Esophagus mucosa (tissue), 1 donor: ENCODE data around the gene GLT1D1. TPM values are rescaled to one million over a fixed set of nuclear protein-coding genes. Genes with fewer than 3 reads are reported as not detected.

Experiments used
- ATAC-seq: fragments of 200-7000 bp; cut with Tn5 transposase; one replicate; pipeline ENCODE4 v1.9.1; 2020
- total RNA-seq: library from RNA; stranded (reverse); gene quantifications from one replicate; pipeline ENCODE4 v1.2.4, GENCODE V29; 2023
- donor health status: DM: yes; HTN: yes; CAD: no.

GLT1D1 gene
- total RNA-seq, 1 donor from 2014 or later = 0.64 TPM

DNA sequence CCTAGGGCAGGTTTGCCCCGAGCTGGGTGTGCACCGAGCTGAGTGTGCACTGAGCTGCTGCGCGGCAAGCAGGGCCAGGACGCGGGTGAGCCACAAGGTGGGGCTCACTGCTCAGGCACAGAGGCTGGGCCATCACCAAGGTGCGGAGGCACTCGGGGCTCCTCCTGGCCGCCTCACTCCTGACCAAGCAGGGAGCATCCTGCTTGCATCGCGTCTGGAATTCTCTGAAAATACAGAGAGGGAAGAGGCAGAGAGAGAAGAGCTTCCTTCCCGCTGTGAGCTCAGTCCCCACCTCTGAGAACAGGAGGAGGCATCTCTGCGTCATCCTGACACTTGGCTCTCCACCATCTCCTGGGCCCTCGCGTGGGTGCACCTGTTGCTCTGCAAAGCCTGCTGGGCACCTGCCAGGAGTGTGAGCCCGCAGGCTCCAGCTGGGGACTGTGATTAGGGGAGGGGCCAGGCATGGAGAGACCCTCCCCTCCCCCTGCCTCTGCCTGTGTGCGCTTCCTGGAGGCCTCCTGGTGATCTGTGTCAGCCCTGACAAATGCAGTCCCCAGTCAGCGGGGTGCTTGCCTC is 116.3 kb downstream of the GLT1D1 start:
- peak; percentile 83 for ATAC-seq

DNA sequence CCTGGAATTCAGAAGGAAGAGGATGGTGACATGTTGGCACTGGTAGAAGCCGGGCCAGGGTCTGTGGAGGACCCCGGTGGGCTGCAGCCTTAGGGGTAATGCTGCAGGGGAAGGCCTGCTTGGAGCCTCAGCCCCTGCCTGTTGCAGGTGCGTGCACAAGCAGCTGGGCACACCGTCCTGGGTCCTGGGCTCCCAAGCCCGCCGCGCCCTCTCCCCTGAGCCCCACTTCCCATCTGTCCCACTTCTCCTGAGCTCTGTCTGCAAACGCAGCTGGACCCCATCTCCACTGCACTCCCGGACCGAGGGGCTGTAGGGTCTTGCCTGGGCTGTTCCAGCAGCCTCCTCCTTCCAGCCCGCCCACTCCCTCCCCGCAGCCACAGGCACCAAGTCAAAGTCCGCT is 116.8 kb downstream of the GLT1D1 start:
- ATAC-seq = no peak

DNA sequence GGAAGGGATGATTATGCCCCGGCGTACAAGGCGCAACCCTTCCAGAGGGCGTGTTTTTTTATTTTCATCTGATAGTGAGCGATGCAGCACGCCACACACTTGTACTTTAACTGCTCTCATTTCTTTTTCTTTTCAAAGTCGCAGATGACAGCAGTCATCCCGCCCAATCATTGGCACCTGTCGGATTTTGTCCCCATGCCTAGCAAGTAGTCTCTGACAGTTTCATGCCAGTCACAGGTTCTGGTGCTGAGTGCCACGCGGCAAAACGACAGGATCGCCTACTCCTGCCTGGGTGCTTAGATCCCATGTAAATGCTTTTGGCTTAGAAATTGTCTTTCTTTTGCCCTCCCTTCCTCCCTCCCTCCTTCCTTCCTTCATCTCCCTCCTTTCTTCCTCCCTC is 117.7 kb downstream of the GLT1D1 start:
- no peak for ATAC-seq

DNA sequence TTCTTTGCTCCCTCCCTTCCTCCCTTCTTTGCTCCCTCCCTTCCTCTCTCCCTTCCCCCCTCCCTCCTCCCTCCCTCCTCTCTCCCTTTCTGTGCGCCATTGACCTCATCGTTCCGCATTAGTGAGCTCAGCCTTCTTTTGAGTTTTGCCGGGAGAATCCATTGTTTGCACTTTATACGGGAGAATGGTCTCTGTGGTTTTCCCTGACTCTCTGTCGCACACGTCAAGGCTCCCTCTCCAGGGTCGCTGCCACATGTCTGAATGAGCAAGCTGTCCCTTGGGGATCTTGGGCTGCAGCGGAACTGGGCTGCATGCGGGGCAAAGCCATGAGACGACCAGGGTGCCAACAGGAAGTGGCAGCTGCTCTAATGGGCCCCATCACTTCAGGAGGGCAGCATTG is 118.5 kb downstream of the GLT1D1 start:
- no peak for ATAC-seq

DNA sequence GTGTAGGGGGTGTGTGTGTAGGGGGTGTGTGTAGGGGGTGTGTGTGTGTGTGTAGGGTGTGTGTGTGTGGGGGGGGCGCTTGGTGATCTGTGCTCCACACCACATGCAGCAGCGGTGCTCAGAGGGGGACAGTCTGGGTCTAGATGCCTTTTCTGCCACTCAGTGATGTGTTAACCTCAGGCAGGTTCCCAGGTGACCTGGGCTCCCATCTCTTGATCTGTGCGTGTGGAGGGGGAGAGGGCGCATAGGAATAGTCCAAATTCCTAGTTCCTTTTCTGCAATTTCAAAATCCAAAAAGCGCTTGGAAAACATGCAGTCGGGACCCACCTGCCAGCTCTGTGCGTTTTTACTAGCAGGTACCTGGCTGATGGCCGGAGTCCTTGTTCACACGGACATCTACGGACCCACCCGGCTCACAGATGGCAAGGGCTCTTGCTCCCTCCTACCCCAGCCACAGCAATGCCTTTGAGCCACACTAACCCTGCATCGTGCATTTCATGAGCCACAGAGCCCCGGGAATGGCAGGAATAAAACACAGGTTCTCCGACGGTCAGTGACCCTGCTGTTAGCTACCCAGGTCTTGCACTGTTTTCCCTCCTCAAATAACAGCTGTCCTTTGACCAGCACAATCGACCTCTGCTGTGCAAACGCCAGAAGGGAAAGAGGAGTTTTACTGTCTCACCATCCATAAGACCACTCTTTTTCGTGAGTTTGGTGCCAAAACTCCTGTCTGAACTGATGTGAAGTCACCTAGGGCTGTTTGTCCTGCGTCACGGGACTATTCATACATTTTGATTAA is 120.8 kb downstream of the GLT1D1 start:
- no peak for ATAC-seq

DNA sequence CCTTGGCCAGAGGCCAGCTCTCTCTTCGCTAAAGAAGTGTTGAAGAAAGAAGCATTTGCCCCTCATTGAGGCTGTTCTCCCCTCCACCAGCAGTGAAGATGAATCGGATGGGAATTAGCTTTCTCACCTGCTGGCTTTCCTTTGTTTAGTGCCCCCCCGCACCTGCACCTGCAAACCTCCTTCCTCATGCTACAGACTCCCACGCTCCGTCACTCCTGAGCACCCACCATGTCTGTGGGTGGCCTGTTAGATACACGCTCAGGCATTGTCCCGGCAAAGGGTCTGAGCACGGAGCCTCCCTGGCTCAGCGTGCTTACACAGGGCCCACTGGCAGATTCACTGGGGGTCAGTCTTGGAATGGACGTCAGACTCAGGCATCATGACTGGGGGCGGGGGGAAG is 121.6 kb downstream of the GLT1D1 start:
- ATAC-seq = no peak

DNA sequence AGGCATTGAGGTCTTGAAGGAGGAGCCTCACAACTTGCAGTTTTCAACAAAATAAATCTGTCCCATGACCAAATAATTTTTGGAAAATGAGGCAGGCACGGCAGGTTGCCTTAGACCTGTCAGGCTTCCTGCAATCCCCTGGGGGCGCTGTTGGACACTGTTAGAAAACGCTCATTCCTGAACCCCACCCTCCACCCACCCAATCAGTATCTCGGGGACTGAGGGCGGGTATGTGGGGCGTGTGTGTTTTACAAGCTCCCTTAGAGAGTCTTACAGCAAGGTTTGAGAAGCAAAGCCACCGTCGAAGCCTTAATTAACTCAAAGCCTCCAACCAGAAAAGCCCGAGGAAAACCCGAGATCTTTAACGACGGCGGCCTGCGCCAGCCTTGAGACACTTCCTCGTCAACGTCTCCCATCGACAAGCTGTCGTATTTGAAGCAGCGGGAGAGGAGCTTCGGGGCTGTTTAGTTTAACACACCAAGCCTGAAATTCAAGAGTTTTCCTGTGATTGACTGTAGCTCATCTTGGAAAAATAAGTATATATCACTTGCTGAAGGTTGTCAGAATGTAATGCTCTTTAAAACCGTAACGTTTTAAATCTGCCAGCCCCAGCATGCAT is 123.0 kb downstream of the GLT1D1 start:
- ATAC-seq = no peak

DNA sequence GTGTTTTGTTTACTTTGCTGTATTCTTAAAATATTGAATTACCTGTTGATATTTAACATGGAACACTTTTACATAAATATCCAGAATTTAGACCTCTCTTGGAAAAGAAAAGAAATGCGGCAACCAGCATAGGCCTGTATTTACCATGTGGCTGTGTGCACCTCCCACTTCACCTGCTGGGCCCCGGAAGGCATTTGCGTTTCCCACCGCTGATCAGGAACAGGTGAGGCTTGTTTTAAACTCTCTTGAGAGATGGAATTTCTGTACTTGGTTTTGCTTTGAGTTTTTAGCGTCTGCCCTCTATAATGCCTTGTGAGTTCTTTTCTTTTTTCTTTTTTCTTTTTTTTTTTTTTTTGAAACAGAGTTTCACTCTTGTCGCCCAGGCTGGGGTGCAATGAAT is 124.2 kb downstream of the GLT1D1 start:
- no peak for ATAC-seq

DNA sequence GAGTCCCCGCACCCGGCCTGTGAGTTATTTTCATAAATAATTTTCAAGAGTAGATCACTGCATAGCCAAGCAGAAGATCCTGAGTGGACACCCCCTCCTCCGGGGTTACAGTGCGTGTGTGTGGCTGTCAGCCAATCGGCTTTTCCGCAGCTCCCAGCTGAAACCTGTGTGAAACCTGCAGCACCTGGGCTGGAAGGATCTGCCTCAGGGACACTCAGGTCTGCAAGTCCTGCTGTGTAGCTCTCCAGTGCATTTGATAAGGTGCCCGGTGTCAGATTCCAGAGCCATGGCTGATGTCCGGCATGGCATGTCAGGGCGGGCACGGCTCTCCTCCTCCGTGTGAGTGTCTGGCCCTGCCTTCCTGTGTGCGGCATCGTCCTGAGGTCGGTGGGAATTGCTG is 124.8 kb downstream of the GLT1D1 start:
- ATAC-seq = no peak

DNA sequence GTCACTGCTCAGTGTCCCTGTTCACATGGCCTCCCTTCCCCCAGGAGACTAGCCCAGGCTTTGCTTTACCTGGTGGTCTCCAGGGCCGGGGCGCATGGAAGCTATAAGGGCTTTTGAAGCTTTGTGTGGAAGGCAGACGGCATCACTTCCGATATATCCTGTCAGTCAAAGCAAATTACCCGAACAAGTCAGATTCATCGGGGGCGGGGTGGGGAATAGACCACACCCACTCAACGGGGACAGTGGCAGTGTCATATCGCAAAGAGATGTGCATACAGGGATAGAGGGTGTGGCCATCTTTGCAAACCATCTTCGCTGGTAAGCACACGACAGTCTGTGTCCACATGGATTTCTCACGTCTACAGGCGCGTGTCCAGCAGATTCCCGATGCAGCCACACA is 127.3 kb downstream of the GLT1D1 start:
- ATAC-seq = no peak

DNA sequence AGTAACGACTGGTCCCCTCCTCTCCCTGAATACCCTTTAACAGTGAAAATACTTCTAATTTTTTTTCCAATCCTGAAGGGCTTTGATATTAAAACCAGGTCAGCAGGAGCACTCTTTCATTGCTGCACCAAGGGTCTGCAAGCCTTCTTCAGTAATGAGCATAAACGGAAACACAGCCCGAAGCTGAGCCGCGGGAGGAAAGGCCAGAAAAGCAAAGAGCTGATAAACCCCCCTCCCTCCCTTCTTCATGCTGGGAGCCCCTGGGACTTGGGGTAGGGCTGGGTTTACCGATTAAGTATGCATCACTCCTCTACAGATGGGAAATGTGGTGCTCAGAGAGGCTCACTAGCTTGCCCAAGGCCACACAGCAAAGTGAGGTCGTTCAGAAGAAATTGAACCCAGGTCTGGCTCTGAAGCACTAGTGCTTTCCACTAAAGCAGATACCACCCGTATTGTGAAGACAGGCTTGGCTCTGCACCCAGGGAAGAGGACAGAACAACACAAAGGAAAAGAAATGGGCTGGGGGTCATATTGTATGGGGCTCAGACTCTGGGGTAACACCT is 128.8 kb downstream of the GLT1D1 start:
- no peak for ATAC-seq

DNA sequence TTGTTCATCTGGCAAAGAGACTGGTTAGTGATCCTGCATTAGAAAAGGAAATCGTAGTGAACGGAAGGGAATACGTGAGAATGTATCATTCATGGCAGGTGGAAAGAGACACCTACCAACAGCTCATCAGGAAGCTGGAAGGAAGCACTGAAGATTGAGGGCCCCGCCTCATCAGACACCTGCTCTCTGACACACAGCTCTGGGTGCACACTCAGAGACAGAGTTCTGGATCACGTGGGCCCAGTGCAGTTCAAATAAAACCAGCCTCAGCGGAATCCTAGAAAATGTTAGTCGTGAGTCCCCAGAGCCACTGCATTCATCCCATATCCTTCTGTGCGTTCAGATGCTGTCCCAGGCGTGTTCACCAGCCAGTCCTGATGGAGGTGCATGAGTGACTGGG is 129.7 kb downstream of the GLT1D1 start:
- no peak for ATAC-seq

DNA sequence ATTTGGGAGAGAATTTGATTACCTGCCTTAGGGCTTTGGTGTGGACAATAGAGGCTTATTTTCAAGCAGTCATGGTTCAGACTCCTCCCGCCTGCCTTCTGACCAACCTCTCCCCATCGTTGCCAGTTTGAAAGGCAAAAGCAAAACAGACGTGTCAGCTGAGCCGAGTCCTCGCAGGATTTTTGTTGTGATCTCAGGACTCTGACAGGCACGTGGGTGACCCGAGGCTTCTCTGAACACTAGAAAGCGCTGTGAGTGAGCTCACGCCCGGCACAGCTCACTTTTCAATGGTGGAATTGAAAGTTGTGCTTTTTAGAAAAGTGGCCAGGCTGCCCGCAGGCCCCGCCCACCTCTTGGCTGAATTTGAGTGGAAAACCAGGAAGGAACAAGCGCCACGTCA is 130.1 kb downstream of the GLT1D1 start:
- ATAC-seq = no peak

DNA sequence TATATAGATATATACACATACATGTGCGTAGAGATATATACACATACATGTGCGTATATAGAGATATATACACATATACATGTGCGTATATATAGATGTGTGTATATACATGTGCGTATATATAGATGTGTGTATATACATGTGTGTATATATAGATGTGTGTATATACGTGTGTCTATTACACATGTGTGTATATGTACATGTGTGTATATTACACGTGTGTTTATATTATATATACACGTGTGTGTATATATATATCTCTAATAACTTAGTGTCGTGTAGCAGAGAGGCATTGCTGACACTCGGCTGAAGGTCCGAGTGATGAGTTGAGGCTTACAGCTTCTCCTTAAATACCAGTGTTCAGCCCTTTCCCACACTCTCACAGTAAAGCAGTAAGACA is 133.7 kb downstream of the GLT1D1 start:
- ATAC-seq = no peak

DNA sequence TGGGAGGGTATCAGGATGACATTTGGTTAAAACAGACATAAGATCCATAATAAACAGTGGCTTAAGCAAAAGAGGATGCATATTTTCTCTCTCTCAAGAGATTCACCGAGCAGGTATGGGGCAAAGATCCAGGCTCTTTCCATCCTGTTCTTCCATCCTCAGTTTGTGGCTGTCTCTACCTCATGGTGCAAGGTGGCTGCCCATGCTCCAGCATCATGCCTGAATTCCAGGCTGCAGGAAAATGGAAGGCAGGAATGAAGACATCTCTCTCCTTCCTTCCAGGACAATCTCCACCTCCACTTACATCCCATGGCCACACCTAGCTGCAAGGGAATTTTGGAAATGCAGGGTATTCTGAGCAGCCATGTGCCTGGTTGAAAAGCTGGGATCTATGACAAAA is 136.0 kb downstream of the GLT1D1 start:
- no peak for ATAC-seq

DNA sequence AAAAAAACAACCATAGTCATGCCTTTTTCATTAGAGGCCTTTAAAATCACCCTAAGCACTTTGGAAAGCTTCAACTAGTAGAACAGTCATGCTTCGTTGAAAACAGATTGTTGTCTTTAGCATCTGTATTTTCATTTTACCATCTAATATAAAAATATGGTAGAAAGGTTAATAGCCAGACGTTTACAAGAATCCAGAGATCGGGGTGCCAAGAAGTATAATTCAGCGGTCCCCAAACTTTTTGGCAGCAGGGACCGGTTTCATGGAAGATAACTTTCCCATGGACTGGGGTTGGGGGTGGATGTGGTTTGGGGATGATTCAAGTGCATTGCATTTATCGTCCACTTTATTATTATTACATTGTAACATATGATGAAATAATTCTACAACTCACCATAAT is 138.4 kb downstream of the GLT1D1 start:
- ATAC-seq = no peak

DNA sequence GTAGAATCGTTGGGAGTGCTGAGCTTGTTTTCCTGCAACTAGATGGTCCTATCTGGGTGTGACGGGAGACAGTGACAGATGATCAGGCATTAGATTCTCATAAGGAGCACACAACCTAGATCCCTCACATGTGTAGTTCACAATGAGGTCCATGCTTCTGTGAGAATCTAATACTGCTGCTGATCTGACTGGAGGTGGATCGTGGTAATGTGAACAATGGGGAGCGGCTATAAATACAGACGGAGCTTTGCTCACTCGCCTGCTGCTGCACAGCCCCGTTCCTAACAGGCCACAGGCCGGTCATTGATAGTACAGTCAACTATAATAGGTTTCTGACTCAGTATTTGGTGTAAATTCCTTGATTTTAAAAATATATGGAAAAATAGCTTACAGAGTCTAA is 138.8 kb downstream of the GLT1D1 start:
- no peak for ATAC-seq

DNA sequence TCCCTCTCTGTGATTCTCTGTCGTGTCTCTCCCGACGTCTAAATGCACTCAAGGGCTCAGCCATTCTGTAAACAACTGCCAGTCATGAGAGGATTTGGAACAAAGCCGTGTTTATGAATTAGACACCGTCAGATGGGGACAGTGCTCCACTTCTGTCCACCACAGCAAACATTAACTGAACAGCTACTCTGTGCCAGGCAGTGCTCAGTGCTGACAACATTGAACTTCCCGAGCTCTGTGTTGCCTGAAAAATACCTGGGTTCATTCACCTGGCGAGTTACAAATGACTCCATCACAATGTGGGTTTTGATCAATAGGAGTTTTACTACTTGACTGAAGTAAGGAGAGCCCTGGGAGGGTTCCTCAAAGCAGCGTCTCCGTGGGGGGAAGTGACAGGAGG is 139.3 kb downstream of the GLT1D1 start:
- no peak for ATAC-seq

DNA sequence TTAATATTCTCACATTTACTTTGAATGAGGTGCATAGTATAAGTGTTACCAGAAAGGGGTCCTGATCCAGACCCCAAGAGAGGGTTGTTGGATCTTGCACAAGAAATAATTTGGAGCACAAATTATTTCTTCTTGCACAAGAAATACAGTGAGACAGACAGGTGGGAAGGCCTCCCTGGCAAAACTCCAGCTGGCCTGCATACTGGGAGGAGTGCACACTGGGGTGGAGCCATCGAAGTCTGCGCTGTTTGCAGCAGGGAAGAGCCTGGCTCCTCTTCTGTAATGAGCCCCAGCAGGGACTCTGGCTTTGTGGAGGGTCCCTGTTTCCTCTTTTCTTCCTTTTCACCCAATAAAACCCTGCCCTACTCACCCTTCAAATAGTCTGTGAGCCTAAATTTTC is 141.6 kb downstream of the GLT1D1 start:
- no peak for ATAC-seq

DNA sequence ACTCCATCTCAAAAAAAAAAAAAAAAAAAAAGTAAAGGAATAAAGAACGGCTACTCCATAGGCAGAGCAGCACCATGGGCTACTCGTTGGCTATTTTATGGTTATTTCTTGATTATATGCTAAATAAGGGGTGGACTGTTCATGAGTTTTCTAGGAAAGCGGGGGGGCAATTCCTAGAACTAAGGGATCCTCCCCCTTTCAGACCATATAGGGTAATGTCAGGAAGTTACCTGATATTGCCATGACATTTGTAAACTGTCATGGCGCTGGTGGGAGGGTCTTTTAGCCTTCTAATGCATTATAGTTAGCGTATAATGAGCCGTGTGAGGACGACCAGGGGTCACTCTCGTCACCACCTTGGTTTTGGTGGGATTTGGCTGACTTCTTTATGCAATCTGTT is 142.3 kb downstream of the GLT1D1 start:
- no peak for ATAC-seq

DNA sequence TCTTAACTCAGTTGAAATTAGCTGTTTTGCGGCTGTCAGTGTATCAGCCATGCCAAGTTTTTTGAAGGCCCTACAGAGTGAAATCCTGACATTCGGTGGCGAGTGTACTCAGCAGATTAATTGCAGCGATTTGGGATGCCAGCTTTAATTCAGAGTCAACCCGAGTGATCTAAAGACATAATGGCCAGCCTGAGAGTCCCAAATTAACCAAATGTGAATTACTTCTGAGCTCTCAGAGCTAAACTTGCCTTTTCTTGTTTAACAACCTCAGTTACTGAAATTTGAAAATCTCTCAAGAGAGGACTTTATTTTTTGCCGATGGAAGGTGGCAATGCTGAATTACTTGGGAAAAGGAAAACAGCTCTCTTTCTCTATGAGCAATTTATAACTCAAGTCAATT is 148.5 kb downstream of the GLT1D1 start:
- ATAC-seq = no peak

DNA sequence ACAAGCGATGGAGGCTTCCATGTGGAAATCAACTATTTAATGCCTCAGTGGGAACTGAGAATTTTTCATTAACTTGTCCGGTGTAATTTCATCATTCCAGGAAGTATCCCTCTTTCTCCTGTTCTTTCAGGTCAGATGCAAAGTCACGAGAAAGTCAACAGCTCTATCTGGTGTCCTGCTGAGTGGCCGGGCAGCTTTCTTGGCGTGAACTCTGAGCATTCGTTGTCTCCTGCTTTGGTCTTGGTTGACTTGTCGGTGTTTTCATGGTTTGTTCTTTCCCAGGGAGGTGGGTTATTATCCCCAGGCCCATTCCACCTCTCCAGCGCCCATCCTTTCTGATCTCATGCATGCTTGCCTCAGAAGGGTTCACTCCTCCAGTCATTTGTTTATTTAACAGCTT is 149.1 kb downstream of the GLT1D1 start:
- no peak for ATAC-seq

DNA sequence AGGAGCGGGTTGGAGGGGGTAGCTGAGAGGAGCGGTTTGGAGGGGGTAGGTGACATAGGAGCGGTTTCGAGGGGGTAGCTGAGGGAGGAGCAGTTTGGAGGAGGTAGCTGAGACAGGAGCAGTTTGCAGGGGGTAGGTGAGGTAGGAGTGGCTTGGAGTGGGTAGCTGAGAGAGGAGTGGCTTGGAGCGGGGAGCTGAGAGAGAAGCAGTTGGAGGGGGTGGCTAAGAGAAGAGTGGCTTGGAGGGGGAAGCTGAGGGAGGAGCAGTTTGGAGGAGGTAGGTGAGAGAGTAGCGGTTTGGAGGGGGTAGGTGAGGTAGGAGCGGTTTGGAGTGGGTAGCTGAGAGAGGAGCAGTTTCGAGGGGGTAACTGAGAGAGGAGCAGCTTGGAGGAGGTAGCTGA is 152.1 kb downstream of the GLT1D1 start:
- ATAC-seq = no peak

DNA sequence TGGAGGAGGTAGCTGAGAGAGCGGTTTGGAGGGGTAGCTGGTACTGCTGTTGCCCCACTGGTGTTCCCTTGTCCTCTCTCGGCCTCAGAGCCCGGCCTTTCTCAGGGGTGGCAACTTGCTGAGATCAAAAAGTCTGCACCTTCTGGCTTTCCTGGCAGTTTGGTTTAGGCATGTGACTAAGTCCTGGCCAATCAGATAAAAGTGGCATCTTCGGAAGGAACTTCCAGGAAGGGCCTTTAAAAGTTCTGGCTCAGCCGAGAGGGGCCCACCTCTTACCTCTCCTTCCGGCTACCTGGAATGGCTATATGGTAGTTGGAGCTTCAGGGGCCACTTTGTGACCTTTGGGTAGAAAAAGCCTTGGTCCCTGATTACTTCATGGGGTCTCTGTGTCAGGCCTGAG is 152.6 kb downstream of the GLT1D1 start:
- ATAC-seq = no peak
